ENCODE results near the gene SLC25A17.
"Not testable (repeated sequence)": the region's sequence is repeated elsewhere in the genome, so short reads cannot be mapped to it uniquely, and the experiment has no call there.

Gene SLC25A17

GRCh38 chr22:40818747-40819598, at the start of gene SLC25A17:
TSS of gene SLC25A17 (minus strand) at chr22:40819346. CDS start at chr22:40819248, 98 bp downstream.
- in situ Hi-C loops (cut with MboI; ENCODE audit: low sequenced_read_pairs) = no loop called here

GRCh38 chr22:40868379-40868778, 49.2 kb upstream of the SLC25A17 start:
- in situ Hi-C loops (cut with MboI; ENCODE audit: low sequenced_read_pairs) = not testable (repeated sequence)

- in situ Hi-C loops (cut with MboI; ENCODE audit: low sequenced_read_pairs) = no loop called here
These were observed 48.0 kb upstream of the SLC25A17 start for GRCh38 chr22:40867109-40867508.

- in situ Hi-C loops (cut with MboI; ENCODE audit: low sequenced_read_pairs) = no loop called here
These were observed 43.4 kb upstream of the SLC25A17 start for GRCh38 chr22:40862537-40862936.

- in situ Hi-C loops (cut with MboI; ENCODE audit: low sequenced_read_pairs) = no loop called here
These were observed 42.9 kb upstream of the SLC25A17 start, which contains the start of gene DNAJB7 for GRCh38 chr22:40862013-40862412. TSS of gene DNAJB7 (minus strand) at chr22:40862113. CDS start at chr22:40861994, 119 bp downstream.

GRCh38 chr22:40857309-40857855, 38.2 kb upstream of the SLC25A17 start:
- in situ Hi-C loops (cut with MboI; ENCODE audit: low sequenced_read_pairs) = no loop called here

- in situ Hi-C loops (cut with MboI; ENCODE audit: low sequenced_read_pairs) = no loop called here
These were observed 37.6 kb upstream of the SLC25A17 start, which contains the start of the genes ST13 and XPNPEP3 for GRCh38 chr22:40856513-40857308. TSS of gene ST13 (minus strand) at chr22:40856639. CDS start at chr22:40856540, 99 bp downstream. TSS of gene XPNPEP3 (plus strand) at chr22:40857148. CDS start at chr22:40857182, 34 bp downstream.

- in situ Hi-C loops (cut with MboI; ENCODE audit: low sequenced_read_pairs) = no loop called here
These were observed 36.9 kb upstream of the SLC25A17 start for GRCh38 chr22:40855979-40856512.

GRCh38 chr22:40855071-40855978, 36.2 kb upstream of the SLC25A17 start:
- in situ Hi-C loops (cut with MboI; ENCODE audit: low sequenced_read_pairs) = no loop called here

GRCh38 chr22:40853961-40854360, 34.8 kb upstream of the SLC25A17 start:
- in situ Hi-C loops (cut with MboI; ENCODE audit: low sequenced_read_pairs) = no loop called here

- in situ Hi-C loops (cut with MboI; ENCODE audit: low sequenced_read_pairs) = no loop called here
These were observed 34.2 kb upstream of the SLC25A17 start for GRCh38 chr22:40853333-40853732.

GRCh38 chr22:40845816-40846215, 26.7 kb upstream of the SLC25A17 start:
- in situ Hi-C loops (cut with MboI; ENCODE audit: low sequenced_read_pairs) = not testable (repeated sequence)

GRCh38 chr22:40844951-40845350, 25.8 kb upstream of the SLC25A17 start:
- in situ Hi-C loops (cut with MboI; ENCODE audit: low sequenced_read_pairs) = no loop called here

- in situ Hi-C loops (cut with MboI; ENCODE audit: low sequenced_read_pairs) = no loop called here
These were observed 19.3 kb upstream of the SLC25A17 start for GRCh38 chr22:40838486-40838885.

GRCh38 chr22:40834619-40835018, 15.5 kb upstream of the SLC25A17 start:
- in situ Hi-C loops (cut with MboI; ENCODE audit: low sequenced_read_pairs) = no loop called here

GRCh38 chr22:40829131-40829530, 10.0 kb upstream of the SLC25A17 start:
- in situ Hi-C loops (cut with MboI; ENCODE audit: low sequenced_read_pairs) = no loop called here

- in situ Hi-C loops (cut with MboI; ENCODE audit: low sequenced_read_pairs) = no loop called here
These were observed 8.0 kb upstream of the SLC25A17 start for GRCh38 chr22:40826984-40827741.

- in situ Hi-C loops (cut with MboI; ENCODE audit: low sequenced_read_pairs) = not testable (repeated sequence)
These were observed 7.1 kb upstream of the SLC25A17 start for GRCh38 chr22:40826292-40826691.

GRCh38 chr22:40823426-40823825, 4.3 kb upstream of the SLC25A17 start:
- in situ Hi-C loops (cut with MboI; ENCODE audit: low sequenced_read_pairs) = no loop called here
